Measurements from ENCODE around the gene HBE1. TPM values are rescaled to one million over a fixed set of nuclear protein-coding genes. Genes with fewer than 3 reads are reported as not detected.

The HBE1 gene
- total and polyA plus RNA-seq, 10 of the 15 experiments (the other 5 are each of a cell fraction or from before 2014, with no cell fraction given): 0.13 to 2.7 (median 0.62) TPM; not detected in 5

DNA sequence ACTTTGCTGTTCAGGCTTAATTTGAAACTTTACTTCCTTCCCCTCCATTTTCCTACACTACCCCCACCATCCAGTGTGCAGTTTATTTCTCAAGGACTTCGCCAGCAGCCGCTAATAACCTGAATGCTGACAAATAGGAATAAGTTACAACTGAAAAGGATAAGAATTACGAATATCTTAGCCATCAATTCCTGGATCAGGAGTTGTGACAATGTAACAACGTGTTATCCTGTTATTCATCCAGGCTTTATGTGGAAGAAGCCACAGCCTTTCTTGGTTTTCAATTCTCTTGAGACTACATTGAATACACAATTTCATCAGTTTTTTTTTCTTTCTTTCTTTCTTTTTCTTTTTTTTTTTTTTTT lies 25.9 kb downstream of the HBE1 start:
- Histone ChIP-seq H3K4me3 (no peak overlapping the region), H3K9me3 (replicated peaks; ENCODE audit: control insufficient read depth, insufficient read depth, low read length) (no peaks in the 10 kb centered on the region), H4K20me1 (ENCODE audit: control insufficient read depth, insufficient read depth) (no peaks in the 10 kb centered on the region), H3K36me3 (ENCODE audit: control insufficient read depth in 2 of 2, insufficient read depth in 2 of 2, low read length in 1 of 2) (no peaks in the 10 kb centered on the region), H3K4me1 (ENCODE audit: control insufficient read depth, insufficient read depth, low read length) (no peaks in the 10 kb centered on the region), H3K79me2 (ENCODE audit: control insufficient read depth, insufficient read depth, low read length) (no peaks in the 10 kb centered on the region), H2AFZ (ENCODE audit: control insufficient read depth, low read depth, low read length) (no peak overlapping the region), H3K27me3 (replicated peaks in 1 of 2; ENCODE audit: control insufficient read depth in 2 of 2, insufficient read depth in 2 of 2, low read length in 1 of 2) (peaks cover 0 to 2% of the 10 kb centered on the region in 2 experiments; a peak in 2 of 4 replicates), H3K4me2 (ENCODE audit: control insufficient read depth, insufficient read depth) (no peak overlapping the region), H3K27ac (ENCODE audit: control insufficient read depth, insufficient read depth) (no peak overlapping the region), H3K9ac (ENCODE audit: control insufficient read depth, insufficient read depth, low read length) (no peak overlapping the region)
- in situ Hi-C loops (cut with MboI) (no loop called here), intact Hi-C loops (cut with micrococcal nuclease; ENCODE audit: unreplicated experiment) (no loop called here)
- TF ChIP-seq, protein P1, sequence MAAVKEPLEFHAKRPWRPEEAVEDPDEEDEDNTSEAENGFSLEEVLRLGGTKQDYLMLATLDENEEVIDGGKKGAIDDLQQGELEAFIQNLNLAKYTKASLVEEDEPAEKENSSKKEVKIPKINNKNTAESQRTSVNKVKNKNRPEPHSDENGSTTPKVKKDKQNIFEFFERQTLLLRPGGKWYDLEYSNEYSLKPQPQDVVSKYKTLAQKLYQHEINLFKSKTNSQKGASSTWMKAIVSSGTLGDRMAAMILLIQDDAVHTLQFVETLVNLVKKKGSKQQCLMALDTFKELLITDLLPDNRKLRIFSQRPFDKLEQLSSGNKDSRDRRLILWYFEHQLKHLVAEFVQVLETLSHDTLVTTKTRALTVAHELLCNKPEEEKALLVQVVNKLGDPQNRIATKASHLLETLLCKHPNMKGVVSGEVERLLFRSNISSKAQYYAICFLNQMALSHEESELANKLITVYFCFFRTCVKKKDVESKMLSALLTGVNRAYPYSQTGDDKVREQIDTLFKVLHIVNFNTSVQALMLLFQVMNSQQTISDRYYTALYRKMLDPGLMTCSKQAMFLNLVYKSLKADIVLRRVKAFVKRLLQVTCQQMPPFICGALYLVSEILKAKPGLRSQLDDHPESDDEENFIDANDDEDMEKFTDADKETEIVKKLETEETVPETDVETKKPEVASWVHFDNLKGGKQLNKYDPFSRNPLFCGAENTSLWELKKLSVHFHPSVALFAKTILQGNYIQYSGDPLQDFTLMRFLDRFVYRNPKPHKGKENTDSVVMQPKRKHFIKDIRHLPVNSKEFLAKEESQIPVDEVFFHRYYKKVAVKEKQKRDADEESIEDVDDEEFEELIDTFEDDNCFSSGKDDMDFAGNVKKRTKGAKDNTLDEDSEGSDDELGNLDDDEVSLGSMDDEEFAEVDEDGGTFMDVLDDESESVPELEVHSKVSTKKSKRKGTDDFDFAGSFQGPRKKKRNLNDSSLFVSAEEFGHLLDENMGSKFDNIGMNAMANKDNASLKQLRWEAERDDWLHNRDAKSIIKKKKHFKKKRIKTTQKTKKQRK (IDR thresholded peaks at IDR 0.05; ENCODE audit: low read depth, low read length): no peak
- TF ChIP-seq LARP7 (IDR thresholded peaks at IDR 0.05) (no peak), NR2C1 (IDR thresholded peaks at IDR 0.05) (no peak), DPF2 (IDR thresholded peaks at IDR 0.05) (no peak), SP1 (IDR thresholded peaks at IDR 0.05; ENCODE audit: low read depth, low read length) (no peak), MEF2A (IDR thresholded peaks at IDR 0.05; ENCODE audit: insufficient read depth, low read depth, low read length) (no peak), ZNF274 (IDR thresholded peaks at IDR 0.05; ENCODE audit: insufficient read depth, insufficient read length) (no peak), CHD1 (IDR thresholded peaks at IDR 0.05; ENCODE audit: low read depth, low read length) (no peak), YY1 (IDR thresholded peaks at IDR 0.05; ENCODE audit: low read depth, low read length) (no peak), CBX5 (IDR thresholded peaks at IDR 0.05; ENCODE audit: low read depth) (no peak), ZSCAN29 (IDR thresholded peaks at IDR 0.05) (no peak), CHD4 (IDR thresholded peaks at IDR 0.05) (no peak)
- TF ChIP-seq, protein P2, sequence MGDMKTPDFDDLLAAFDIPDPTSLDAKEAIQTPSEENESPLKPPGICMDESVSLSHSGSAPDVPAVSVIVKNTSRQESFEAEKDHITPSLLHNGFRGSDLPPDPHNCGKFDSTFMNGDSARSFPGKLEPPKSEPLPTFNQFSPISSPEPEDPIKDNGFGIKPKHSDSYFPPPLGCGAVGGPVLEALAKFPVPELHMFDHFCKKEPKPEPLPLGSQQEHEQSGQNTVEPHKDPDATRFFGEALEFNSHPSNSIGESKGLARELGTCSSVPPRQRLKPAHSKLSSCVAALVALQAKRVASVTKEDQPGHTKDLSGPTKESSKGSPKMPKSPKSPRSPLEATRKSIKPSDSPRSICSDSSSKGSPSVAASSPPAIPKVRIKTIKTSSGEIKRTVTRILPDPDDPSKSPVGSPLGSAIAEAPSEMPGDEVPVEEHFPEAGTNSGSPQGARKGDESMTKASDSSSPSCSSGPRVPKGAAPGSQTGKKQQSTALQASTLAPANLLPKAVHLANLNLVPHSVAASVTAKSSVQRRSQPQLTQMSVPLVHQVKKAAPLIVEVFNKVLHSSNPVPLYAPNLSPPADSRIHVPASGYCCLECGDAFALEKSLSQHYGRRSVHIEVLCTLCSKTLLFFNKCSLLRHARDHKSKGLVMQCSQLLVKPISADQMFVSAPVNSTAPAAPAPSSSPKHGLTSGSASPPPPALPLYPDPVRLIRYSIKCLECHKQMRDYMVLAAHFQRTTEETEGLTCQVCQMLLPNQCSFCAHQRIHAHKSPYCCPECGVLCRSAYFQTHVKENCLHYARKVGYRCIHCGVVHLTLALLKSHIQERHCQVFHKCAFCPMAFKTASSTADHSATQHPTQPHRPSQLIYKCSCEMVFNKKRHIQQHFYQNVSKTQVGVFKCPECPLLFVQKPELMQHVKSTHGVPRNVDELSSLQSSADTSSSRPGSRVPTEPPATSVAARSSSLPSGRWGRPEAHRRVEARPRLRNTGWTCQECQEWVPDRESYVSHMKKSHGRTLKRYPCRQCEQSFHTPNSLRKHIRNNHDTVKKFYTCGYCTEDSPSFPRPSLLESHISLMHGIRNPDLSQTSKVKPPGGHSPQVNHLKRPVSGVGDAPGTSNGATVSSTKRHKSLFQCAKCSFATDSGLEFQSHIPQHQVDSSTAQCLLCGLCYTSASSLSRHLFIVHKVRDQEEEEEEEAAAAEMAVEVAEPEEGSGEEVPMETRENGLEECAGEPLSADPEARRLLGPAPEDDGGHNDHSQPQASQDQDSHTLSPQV (IDR thresholded peaks at IDR 0.05): no peak
- ATAC-seq: no peak
- RAD21 ChIA-PET (ENCODE audit: unreplicated experiment): no interaction called here
- no peak for FAIRE-seq
- no TSS peak for BruUV-seq (replicated peaks)
- CTCF ChIA-PET: no interaction called here
- SMC1A ChIA-PET (ENCODE audit: uncharacterized antibody, unreplicated experiment): no interaction called here
- POLR2A ChIA-PET: no interaction called here
- DNase-seq (ENCODE audit: low read depth, low spot score): no peak
- 16% methylated on average over 4 of the region's 4 CpGs for WGBS (ENCODE audit: insufficient coverage, insufficient replicate concordance, low lambda C conversion rate, missing lambda C conversion rate)
